ENCODE measurements around the gene SIRPD. TPM values are rescaled to one million over a fixed set of nuclear protein-coding genes. Genes with fewer than 3 reads are reported as not detected.
"Not testable (repeated sequence)": the region's sequence is repeated elsewhere in the genome, so short reads cannot be mapped to it uniquely, and the experiment has no call there.

The SIRPD gene
- polyA plus RNA-seq, 3 donors = not detected

- DNase-seq (ENCODE audit: extremely low read depth in 1 of 11, low read depth in 9 of 11, low spot score in 4 of 11) = peak; percentile 13 to 67 (median 45)
These were observed 53.8 kb downstream of the SIRPD start for GRCh38 chr20:1503564-1504227.

- DNase-seq (ENCODE audit: extremely low read depth in 1 of 11, low read depth in 9 of 11, low spot score in 4 of 11) = no peak
These were observed 57.0 kb downstream of the SIRPD start for GRCh38 chr20:1500496-1500895.

GRCh38 chr20:1499528-1500420 lies 57.7 kb downstream of the SIRPD start:
- DNase-seq (ENCODE audit: extremely low read depth in 1 of 11, low read depth in 9 of 11, low spot score in 4 of 11) = no peak

- DNase-seq (ENCODE audit: extremely low read depth in 1 of 11, low read depth in 9 of 11, low spot score in 4 of 11) = not testable (repeated sequence)
These were observed 60.1 kb downstream of the SIRPD start for GRCh38 chr20:1497371-1497770.

- DNase-seq (ENCODE audit: extremely low read depth in 1 of 11, low read depth in 9 of 11, low spot score in 4 of 11) = no peak
These were observed 60.6 kb downstream of the SIRPD start for GRCh38 chr20:1496930-1497329.

GRCh38 chr20:1494436-1494835 lies 63.1 kb downstream of the SIRPD start:
- no peak for DNase-seq (ENCODE audit: extremely low read depth in 1 of 11, low read depth in 9 of 11, low spot score in 4 of 11)

- no peak for DNase-seq (ENCODE audit: extremely low read depth in 1 of 11, low read depth in 9 of 11, low spot score in 4 of 11)
These were observed 64.0 kb downstream of the SIRPD start for GRCh38 chr20:1493536-1493935.

GRCh38 chr20:1491860-1492642 lies 65.5 kb downstream of the SIRPD start:
- DNase-seq (ENCODE audit: extremely low read depth in 1 of 11, low read depth in 9 of 11, low spot score in 4 of 11) = no peak

GRCh38 chr20:1491281-1491840 lies 66.1 kb downstream of the SIRPD start, which contains the start of gene SIRPB2:
Gene SIRPB2 (minus strand): TSS chr20:1491420. CDS start chr20:1491359, 61 bp downstream.
- no peak for DNase-seq (ENCODE audit: extremely low read depth in 1 of 11, low read depth in 9 of 11, low spot score in 4 of 11)

GRCh38 chr20:1490643-1491195 lies 66.8 kb downstream of the SIRPD start:
- no peak for DNase-seq (ENCODE audit: extremely low read depth in 1 of 11, low read depth in 9 of 11, low spot score in 4 of 11)

GRCh38 chr20:1489764-1490436 lies 67.6 kb downstream of the SIRPD start:
- no peak for DNase-seq (ENCODE audit: extremely low read depth in 1 of 11, low read depth in 9 of 11, low spot score in 4 of 11)

- no peak for DNase-seq (ENCODE audit: extremely low read depth in 1 of 11, low read depth in 9 of 11, low spot score in 4 of 11)
These were observed 68.2 kb downstream of the SIRPD start for GRCh38 chr20:1489325-1489724.

- DNase-seq (ENCODE audit: extremely low read depth in 1 of 11, low read depth in 9 of 11, low spot score in 4 of 11) = no peak
These were observed 70.9 kb downstream of the SIRPD start for GRCh38 chr20:1486566-1486965.

GRCh38 chr20:1484438-1485116 lies 72.9 kb downstream of the SIRPD start:
- DNase-seq (ENCODE audit: extremely low read depth in 1 of 11, low read depth in 9 of 11, low spot score in 4 of 11) = no peak
